ENCODE results near the gene ADAM33.

Gene ADAM33, protein sequence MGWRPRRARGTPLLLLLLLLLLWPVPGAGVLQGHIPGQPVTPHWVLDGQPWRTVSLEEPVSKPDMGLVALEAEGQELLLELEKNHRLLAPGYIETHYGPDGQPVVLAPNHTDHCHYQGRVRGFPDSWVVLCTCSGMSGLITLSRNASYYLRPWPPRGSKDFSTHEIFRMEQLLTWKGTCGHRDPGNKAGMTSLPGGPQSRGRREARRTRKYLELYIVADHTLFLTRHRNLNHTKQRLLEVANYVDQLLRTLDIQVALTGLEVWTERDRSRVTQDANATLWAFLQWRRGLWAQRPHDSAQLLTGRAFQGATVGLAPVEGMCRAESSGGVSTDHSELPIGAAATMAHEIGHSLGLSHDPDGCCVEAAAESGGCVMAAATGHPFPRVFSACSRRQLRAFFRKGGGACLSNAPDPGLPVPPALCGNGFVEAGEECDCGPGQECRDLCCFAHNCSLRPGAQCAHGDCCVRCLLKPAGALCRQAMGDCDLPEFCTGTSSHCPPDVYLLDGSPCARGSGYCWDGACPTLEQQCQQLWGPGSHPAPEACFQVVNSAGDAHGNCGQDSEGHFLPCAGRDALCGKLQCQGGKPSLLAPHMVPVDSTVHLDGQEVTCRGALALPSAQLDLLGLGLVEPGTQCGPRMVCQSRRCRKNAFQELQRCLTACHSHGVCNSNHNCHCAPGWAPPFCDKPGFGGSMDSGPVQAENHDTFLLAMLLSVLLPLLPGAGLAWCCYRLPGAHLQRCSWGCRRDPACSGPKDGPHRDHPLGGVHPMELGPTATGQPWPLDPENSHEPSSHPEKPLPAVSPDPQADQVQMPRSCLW

DNA sequence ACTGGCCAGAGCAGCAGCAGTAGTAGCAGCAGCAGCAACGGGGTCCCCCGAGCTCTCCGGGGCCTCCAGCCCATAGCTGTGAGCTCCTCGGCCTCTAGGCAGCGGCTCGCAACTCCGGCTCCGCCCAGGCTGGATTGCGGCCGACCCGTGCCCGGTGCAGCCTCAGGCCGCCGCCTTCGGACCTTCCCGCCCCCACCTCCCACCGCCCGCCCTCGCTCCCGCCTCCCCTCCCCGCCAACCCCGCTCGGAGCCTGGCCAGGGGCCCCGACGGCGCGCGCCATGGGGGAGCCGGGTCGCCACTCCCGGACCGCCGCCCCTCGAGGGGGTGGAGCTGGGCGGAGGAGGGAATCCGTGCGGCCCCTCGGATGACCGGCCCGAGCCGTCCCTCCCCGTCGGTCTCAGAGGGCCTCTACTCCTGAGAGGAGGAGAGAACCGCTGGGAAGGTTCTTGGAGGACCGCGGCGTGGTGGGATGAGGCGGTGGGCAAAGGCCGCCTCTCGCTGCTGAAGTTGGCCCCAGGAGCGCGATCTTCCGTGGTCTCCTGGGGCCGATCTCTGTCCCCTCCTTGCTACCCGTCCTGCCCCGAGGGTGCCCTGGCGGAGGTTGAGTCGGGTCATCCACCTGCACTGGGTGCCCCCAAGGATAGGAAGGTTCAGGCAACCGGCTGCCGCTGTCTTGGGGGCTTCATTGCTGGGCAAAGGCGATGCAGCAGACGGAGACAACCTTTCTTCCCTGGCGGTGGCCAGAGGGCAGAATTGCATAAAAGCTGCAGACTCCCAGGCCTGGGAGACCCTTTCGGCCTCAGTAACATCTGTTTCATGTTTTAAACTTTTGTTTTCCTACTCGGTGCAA, at the start of gene ADAM33:
ADAM33 (minus strand) TSS at position 80 of the 851 bp plus-strand sequence; CDS start at position 74, 6 bp downstream.
- Mint-ChIP-seq H3K9me3 (no peaks in the 10 kb centered on the region), H3K36me3 (ENCODE audit: low read depth) (no peaks in the 10 kb centered on the region), H3K27me3 (peaks cover 85% of the 10 kb centered on the region), H3K27ac (no peak within 1 kb of the TSS), H3K4me1 (ENCODE audit: low read depth) (peaks cover 9% of the 10 kb centered on the region), H3K4me3 (peak within 1 kb of the TSS; percentile 20)
- intact Hi-C loops (cut with micrococcal nuclease): no loop called here

DNA sequence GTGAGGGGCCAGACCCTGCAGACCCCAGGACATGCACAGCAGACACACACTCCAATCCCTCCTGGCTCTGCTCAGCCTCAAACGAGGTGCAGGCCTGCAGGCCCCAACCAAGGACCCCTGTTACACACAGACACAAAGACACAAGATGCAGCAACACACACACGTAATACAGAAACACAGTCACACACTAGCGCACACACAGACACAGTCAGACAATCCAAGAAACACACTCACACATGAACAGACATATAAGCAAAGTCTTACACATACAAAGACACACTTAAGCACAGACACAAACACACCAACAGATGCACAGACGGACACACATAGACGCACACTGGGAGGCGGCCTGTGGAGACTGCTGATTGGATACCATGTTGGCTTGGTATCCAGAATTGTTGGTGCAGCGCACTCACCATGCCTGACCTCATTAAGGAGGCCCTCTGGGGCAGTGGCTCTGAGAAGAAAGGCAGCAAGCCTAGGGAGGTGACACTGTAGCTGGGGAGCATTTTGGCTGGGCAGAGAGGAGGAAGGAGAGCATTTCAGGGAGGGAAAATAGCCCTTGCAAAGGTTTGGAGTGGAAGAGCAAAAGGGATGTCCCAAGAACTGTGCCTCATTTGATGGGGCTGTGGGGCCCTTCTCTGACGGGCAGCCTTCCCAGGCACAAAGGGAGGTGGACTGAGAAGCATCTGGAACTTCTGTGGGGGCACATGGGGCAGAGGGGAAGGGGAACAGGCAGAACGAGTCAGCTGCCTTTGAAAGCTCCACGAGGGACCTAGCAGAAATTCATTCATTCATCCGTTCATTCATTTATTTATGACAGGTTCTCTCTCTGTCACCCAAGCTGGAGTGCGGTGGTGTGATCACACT, 49.2 kb upstream of the ADAM33 start:
- Mint-ChIP-seq H3K4me3 (no peak overlapping the region), H3K36me3 (ENCODE audit: low read depth) (no peaks in the 10 kb centered on the region), H3K9me3 (no peaks in the 10 kb centered on the region), H3K27ac (peak overlapping the region; percentile 13), H3K4me1 (ENCODE audit: low read depth) (peaks cover 60% of the 10 kb centered on the region), H3K27me3 (peaks cover 64% of the 10 kb centered on the region)
- intact Hi-C loops (cut with micrococcal nuclease): no loop called here

DNA sequence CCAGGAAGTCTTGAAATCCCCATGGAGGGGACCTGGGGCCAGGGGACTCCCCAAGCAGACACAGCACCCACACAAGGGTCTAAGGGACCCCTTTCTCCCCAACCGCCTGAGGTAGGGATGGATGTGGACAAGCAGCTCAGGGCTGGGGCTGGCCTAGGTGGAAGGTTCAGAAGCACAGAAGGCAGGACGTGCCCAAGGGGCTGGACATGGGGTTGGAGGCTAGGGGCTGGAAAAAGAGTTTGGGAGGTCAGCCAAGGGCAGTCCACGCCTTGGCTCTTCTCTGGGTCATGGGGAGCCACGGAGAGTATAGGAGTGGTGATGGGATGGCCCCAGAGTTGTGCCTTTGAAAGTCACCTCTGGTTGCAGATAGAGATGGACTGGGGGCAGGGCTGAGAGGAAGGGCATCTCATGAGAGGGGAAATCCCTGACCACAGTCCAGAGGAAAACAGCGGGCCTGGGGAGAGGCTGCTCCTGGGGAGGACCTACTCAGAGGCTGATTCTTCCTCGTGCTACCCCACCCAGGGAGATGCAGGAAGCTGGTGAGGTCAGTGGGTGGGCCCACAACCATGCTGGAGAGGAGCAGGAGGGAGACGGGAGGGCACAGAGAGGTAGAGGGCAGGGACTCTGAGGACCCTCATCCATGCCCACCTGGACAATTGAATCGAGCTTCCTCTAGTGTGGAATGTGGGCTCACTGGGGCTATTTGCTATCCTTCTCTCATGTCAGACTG, 48.2 kb upstream of the ADAM33 start:
- intact Hi-C loops (cut with micrococcal nuclease): no loop called here
- no peak overlapping the region for H3K4me3 Mint-ChIP-seq
- no peaks in the 10 kb centered on the region for H3K36me3 Mint-ChIP-seq (ENCODE audit: low read depth)
- H3K4me1 Mint-ChIP-seq (ENCODE audit: low read depth): peaks cover 60% of the 10 kb centered on the region
- H3K27ac Mint-ChIP-seq: peak overlapping the region; percentile 43
- H3K9me3 Mint-ChIP-seq: no peaks in the 10 kb centered on the region
- peaks cover 64% of the 10 kb centered on the region for H3K27me3 Mint-ChIP-seq

DNA sequence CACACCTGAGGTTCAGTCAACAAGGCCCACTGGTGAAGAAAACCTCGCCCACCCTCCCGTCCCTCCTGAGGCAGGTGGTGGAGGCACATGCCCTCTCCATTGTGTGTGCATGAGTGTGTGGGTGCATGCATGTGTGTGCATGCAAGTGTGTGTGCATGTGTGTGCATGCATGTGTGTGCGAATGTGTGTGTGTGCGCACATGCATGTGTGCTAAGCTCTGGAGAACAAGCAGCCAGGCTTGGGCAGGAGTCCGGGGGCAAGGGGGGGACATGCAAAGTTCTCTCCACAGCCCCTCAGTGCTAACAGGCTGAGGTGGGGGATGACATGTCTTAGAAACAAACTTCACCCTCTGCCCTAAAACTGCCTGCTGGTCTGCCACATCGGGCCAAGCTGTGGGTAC, 47.6 kb upstream of the ADAM33 start:
- no peaks in the 10 kb centered on the region for H3K36me3 Mint-ChIP-seq (ENCODE audit: low read depth)
- intact Hi-C loops (cut with micrococcal nuclease): no loop called here
- H3K27me3 Mint-ChIP-seq: peaks cover 62% of the 10 kb centered on the region

DNA sequence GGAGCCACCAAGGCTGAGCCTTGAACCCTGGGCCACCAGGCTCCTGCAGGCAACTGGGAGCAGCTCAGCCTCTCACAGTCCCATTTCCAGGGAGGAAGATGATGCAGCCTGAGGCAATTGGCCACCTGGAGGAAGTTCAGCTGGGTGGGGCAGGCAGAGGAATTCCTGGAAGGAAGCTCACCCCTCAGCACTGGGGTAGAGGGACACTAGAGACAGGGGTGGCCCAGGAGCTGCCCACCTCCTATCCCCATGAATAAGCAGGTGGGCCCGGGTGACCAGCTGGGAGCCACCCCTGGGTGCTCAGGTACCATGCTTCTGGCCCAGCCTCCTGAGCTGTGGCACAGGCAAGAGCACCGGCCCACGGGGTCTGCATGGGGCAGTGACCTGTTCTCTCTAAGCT, 47.1 kb upstream of the ADAM33 start:
- H3K36me3 Mint-ChIP-seq (ENCODE audit: low read depth): no peaks in the 10 kb centered on the region

More for the DNA sequence above, 47.6 kb upstream of the ADAM33 start:
- Mint-ChIP-seq H3K4me1 (ENCODE audit: low read depth) (peaks cover 62% of the 10 kb centered on the region), H3K9me3 (no peaks in the 10 kb centered on the region), H3K4me3 (no peak overlapping the region), H3K27ac (peak overlapping the region; percentile 43)

DNA sequence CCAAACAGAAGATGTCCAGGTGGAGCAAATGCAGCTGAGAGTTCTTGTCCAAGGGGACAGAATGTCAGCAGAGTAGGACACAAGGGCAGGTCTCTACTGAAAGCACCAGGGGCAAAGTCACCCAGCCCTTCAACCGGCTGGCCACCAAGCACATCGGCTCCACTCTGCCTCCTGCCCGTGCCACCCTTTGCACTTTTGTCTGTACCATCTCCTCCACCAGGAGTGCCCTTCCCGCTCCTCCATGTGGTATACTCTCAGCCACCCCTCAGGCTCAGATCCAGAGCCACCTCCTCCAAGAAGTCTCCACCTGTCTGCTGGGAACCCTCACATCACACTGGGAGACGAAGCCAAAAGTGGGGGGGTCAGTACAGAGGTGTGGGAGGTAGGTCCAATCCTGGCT, 46.5 kb upstream of the ADAM33 start:
- Mint-ChIP-seq H3K4me3 (no peak overlapping the region), H3K27ac (peak overlapping the region; percentile 40), H3K36me3 (ENCODE audit: low read depth) (no peaks in the 10 kb centered on the region), H3K27me3 (peaks cover 59% of the 10 kb centered on the region), H3K4me1 (ENCODE audit: low read depth) (peaks cover 58% of the 10 kb centered on the region), H3K9me3 (no peaks in the 10 kb centered on the region)
- intact Hi-C loops (cut with micrococcal nuclease): no loop called here

More for the DNA sequence above, 47.1 kb upstream of the ADAM33 start:
- Mint-ChIP-seq H3K4me3 (no peak overlapping the region), H3K9me3 (no peaks in the 10 kb centered on the region), H3K27ac (peak overlapping the region; percentile 40), H3K27me3 (peaks cover 65% of the 10 kb centered on the region), H3K4me1 (ENCODE audit: low read depth) (peaks cover 62% of the 10 kb centered on the region)
- intact Hi-C loops (cut with micrococcal nuclease): no loop called here

DNA sequence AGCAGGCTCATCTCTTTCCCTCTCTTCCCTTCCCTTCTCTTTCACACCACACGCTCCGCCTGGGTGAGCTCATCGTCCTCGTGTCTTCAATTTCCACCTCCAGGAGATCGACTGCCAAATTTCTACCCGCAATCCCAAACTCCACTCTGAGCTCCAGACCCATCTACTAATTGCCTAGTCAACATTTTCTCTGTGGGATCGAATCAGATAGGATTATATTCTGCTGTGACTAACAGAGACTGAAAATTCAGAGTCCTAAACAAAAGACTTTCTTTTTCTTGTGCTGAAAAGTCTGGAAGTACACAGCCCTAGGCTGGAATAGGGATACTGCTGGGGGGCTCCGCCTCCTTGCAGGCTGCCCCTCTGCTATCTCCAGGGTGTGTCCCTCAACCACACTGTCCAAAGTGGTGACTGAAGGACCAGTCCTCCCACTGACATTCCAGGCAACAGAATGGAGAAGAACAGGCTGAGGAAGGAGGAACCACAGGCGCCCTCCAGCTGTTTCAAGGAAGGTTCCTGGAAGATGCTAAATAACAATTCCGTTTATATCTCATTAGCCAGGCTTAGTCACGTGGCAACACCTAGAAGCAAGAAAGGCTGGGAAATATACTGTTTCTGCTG, 45.7 kb upstream of the ADAM33 start:
- Mint-ChIP-seq H3K27ac (peak overlapping the region; percentile 40), H3K4me3 (no peak overlapping the region), H3K9me3 (no peaks in the 10 kb centered on the region), H3K4me1 (ENCODE audit: low read depth) (peaks cover 52% of the 10 kb centered on the region), H3K36me3 (ENCODE audit: low read depth) (no peaks in the 10 kb centered on the region), H3K27me3 (peaks cover 51% of the 10 kb centered on the region)
- intact Hi-C loops (cut with micrococcal nuclease): no loop called here

DNA sequence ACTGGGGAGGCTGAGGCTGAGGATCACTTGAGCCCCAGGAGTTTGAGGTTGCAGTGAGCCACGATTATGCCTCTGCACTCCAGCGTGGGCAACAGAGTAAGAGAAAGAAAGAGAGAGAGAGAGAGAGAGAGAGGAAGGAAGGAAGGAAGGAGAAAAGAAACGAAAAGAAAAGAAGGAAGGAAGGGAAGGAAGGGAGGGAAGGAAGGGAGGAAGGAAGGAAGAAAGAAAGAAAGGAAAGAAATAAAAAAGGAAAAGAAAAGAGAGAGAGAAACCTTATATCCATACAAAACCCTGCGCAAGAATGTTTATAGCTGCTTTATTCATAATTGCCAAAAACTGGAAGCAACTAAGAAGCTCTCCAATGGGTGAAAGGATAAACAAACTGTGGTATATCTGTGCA, 42.5 kb upstream of the ADAM33 start:
- H3K4me1 Mint-ChIP-seq (ENCODE audit: low read depth): peaks cover 41% of the 10 kb centered on the region
- no peaks in the 10 kb centered on the region for H3K9me3 Mint-ChIP-seq
- intact Hi-C loops (cut with micrococcal nuclease): no loop called here
- no peak overlapping the region for H3K4me3 Mint-ChIP-seq
- H3K27ac Mint-ChIP-seq: no peak overlapping the region
- H3K36me3 Mint-ChIP-seq (ENCODE audit: low read depth): no peaks in the 10 kb centered on the region
- H3K27me3 Mint-ChIP-seq: peaks cover 27% of the 10 kb centered on the region

DNA sequence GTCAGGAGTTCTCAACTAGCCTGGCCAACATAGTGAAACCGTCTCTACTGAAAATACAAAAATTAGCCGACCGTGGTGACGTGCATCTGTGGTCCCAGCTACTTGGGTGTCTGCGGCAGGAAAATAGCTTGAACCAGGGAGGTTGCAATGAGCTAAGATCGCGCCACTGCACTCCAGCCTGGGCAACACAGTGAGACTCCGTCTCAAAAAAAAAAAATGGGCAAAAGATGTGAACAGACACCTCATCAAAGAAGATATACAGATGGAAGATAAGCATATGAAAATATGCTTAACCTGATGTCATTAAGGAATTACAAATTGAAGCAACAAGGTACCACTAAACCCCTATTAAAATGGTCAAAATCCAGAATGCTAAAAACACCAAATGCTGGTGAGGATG, 41.5 kb upstream of the ADAM33 start:
- no peaks in the 10 kb centered on the region for H3K9me3 Mint-ChIP-seq
- no peak overlapping the region for H3K27ac Mint-ChIP-seq
- H3K4me1 Mint-ChIP-seq (ENCODE audit: low read depth): peaks cover 31% of the 10 kb centered on the region
- H3K27me3 Mint-ChIP-seq: peaks cover 22% of the 10 kb centered on the region
- intact Hi-C loops (cut with micrococcal nuclease): no loop called here
- no peak overlapping the region for H3K4me3 Mint-ChIP-seq
- H3K36me3 Mint-ChIP-seq (ENCODE audit: low read depth): no peaks in the 10 kb centered on the region

DNA sequence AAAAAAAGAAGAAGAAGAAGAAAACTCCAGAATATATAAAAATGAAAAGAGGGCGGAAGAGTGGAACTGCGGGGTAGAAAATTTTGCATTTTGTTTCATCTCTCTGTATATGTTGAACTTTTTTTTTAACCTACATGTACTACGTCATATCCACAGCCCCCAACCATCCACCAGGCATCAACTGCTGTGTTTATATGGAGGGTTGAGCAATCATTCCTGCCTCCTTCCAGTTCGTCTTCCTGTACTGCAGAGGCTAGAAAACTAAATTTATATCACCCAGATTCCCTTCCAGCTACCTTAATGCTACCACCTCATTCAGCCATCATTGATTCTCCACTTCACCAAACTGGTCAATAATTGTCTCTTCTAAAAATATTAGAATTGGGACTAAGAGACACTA, 40.1 kb upstream of the ADAM33 start:
- intact Hi-C loops (cut with micrococcal nuclease): no loop called here
- Mint-ChIP-seq H3K4me3 (no peak overlapping the region), H3K36me3 (ENCODE audit: low read depth) (no peaks in the 10 kb centered on the region), H3K9me3 (no peaks in the 10 kb centered on the region), H3K27me3 (peaks cover 17% of the 10 kb centered on the region), H3K27ac (no peak overlapping the region), H3K4me1 (ENCODE audit: low read depth) (peaks cover 23% of the 10 kb centered on the region)

DNA sequence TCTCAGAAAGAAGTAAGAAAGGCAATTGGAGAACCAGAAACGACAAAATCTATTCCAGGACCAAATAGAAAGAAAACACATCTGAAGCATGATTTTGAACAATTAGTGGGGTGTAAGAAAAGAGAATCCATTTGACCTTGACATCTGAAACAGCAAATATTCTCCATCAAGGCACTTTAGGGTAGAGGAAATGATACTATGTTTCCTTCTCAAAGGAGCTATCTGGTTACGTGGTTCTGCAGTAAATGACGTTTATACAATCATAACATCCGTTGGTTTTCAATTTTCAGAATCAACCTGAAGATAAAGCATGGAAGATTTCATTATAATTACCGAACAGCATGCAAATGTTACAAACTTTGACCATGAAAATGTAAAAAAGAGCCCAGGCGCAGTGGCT, 38.8 kb upstream of the ADAM33 start:
- no peaks in the 10 kb centered on the region for H3K9me3 Mint-ChIP-seq
- no peak overlapping the region for H3K4me3 Mint-ChIP-seq
- intact Hi-C loops (cut with micrococcal nuclease): no loop called here
- peaks cover 34% of the 10 kb centered on the region for H3K4me1 Mint-ChIP-seq (ENCODE audit: low read depth)
- H3K36me3 Mint-ChIP-seq (ENCODE audit: low read depth): no peaks in the 10 kb centered on the region
- no peak overlapping the region for H3K27ac Mint-ChIP-seq
- peaks cover 11% of the 10 kb centered on the region for H3K27me3 Mint-ChIP-seq

DNA sequence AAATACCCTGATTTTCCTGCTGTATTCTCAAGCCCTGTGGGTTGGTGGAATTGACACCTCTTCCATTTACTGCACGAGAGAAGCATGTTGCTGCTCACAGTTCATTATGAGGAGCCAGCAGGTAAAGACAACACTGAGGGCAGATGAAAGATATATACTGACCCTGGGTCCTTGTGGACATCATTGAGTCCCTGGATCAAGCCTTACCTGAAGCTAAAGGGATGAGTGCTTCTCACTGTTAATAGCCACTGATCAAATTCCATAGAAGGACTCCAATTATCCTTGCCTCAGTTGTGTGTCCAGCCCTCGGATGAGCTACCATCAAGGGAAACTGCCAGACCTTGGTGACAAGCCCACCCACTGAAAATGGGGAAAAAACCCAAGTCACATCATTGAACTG, 38.3 kb upstream of the ADAM33 start:
- intact Hi-C loops (cut with micrococcal nuclease): no loop called here

More for the DNA sequence above, 38.3 kb upstream of the ADAM33 start:
- Mint-ChIP-seq H3K4me3 (no peak overlapping the region), H3K9me3 (no peaks in the 10 kb centered on the region), H3K36me3 (ENCODE audit: low read depth) (no peaks in the 10 kb centered on the region), H3K4me1 (ENCODE audit: low read depth) (peaks cover 36% of the 10 kb centered on the region), H3K27ac (no peak overlapping the region), H3K27me3 (peaks cover 11% of the 10 kb centered on the region)

Data from dendritic cell treated with granulocyte-macrophage colony-stimulating factor and Interleukin-4, amounts not matched to agents 40 ng/mL and 50 ng/mL, for 4 days (primary cell).